AG04450 (cell line): ENCODE measurements around the gene TSHZ1. TPM values are rescaled to one million over a fixed set of nuclear protein-coding genes. Genes with fewer than 3 reads are reported as not detected.

ENCODE experiments used
- CTCF ChIA-PET: fragments of 300-600, 350-600 bp; formaldehyde crosslinking; extraction: SDS; loops from one replicate; lab custom pipeline; 2022; ENCODE audit warnings: antibody characterized with exemption, inconsistent platforms; lab: Charles Lee
- POLR2A ChIA-PET: fragments of 350-600 bp; formaldehyde crosslinking; extraction: SDS; loops from one replicate; lab custom pipeline; 2021; ENCODE audit warnings: antibody characterized with exemption, inconsistent platforms; lab: Yijun Ruan, JAX
- DNase-seq: peaks from one replicate; pipeline ENCODE4 v3.0.0-alpha.2; 2011; ENCODE audit warnings: low read depth, low spot score
- H3K27ac ChIP-seq: one replicate; pipeline ENCODE4 v1.5.1; 2012; ENCODE audit warnings: low read depth, low read length, control low read depth
- H3K27me3 ChIP-seq: one replicate; pipeline ENCODE4 v1.6.0; 2012; ENCODE audit warnings: low read length; ENCODE audit not compliant: control insufficient read depth, insufficient read depth
- H3K4me3 ChIP-seq: 2 replicates; pipeline ENCODE4 v1.5.1; 2011; ENCODE audit warnings: mild to moderate bottlenecking, low read depth, low read length, control low read depth
- H3K9me3 ChIP-seq: 2 replicates; pipeline ENCODE4 v1.5.1; 2012; ENCODE audit warnings: low read length; ENCODE audit not compliant: control insufficient read depth, insufficient read depth
- CTCF ChIP-seq: IDR thresholded peaks from 2 replicates; pipeline ENCODE4 v1.5.1; 2011; ENCODE audit warnings: low read depth, low read length, control low read depth, inconsistent platforms
- polyA plus RNA-seq: library from polyadenylated mRNA; depleted of rRNA; stranded (reverse); fragments of >200 nt; gene quantifications from 2 replicates; pipeline ENCODE4 v1.2.3, GENCODE V29; 2011; rRNA removed

TSHZ1 gene
- polyA plus RNA-seq, 1 experiment, result 3.9 TPM

- Histone ChIP-seq H3K27me3 (peaks cover 3% of the 10 kb centered on the region), H3K27ac (no peak overlapping the region), H3K4me3 (no peak overlapping the region), H3K9me3 (no peaks in the 10 kb centered on the region; the same call in 1 of the 2 replicates)
- POLR2A ChIA-PET, result no interaction called here
- no peak for DNase-seq
- CTCF ChIA-PET, result no interaction called here
- TF ChIP-seq CTCF, result no peak
Measured at GRCh38 chr18:75337348-75337747, 126.8 kb downstream of the TSHZ1 start.

GRCh38 chr18:75338631-75339030 lies 128.0 kb downstream of the TSHZ1 start:
- Histone ChIP-seq H3K27me3 (peaks cover 3% of the 10 kb centered on the region), H3K27ac (no peak overlapping the region), H3K9me3 (no peaks in the 10 kb centered on the region; the same call in 1 of the 2 replicates), H3K4me3 (no peak overlapping the region)
- DNase-seq, result no peak
- POLR2A ChIA-PET, result no interaction called here
- CTCF ChIA-PET, result no interaction called here
- TF ChIP-seq CTCF, result no peak

Other genes starting within 250 kb of the TSHZ1 start
- 30.9 TPM in 2 replicates for gene PTGR3, start 1.7 kb upstream of the TSHZ1 start, polyA plus RNA-seq
- not detected in 2 replicates for gene SMIM21, start 216.9 kb downstream of the TSHZ1 start, polyA plus RNA-seq